Measurements from ENCODE around the gene MTMR2. TPM values are rescaled to one million over a fixed set of nuclear protein-coding genes. Genes with fewer than 3 reads are reported as not detected.

MTMR2 gene
- total and polyA plus RNA-seq, 9 of the 15 experiments (the other 6 are each of a cell fraction or from before 2014, with no cell fraction given), result 12.6 to 35.8 (median 25.2) TPM

DNA sequence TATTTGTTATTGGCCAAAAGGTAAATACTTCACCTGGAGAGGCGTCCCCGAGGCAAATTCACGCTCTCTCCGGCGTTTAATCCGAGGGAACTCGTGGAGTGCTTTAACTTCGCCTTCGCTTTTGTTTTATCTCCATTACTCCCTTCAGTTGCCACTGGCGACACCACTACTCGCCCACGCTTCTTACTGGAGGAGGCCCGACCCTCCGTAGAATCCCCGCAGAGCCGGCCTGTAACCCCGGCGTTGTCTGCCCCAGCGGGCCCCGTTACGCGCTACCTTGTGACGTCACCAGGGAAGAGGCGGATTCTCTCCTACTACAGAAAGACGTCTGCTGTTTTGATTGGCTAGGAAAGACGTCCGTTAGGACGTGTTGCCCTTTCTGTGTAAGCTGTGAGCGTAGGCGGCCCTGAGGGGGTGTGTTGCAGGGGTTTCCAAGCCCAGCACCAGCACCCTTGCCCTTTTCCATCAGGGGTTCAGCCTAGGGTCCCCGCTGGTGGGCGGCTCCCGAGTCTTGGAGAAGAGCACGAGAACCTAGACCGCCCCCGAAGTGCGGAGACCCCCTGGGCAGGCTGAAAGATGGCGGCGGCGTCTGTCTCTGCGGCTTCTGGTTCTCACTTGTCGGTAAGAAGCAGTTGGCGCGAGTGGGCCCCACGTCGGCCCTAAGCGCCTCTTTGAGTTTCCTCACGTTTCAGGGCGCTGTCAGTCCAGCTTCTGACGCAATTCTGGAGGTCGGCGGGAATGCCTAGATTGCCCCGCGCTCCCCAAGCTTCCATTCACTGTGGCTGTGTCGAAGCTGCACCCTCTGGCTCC, 133.6 kb downstream of the MTMR2 start, which contains the start of gene CEP57 (continued):
- TF ChIP-seq SRSF1 (IDR thresholded peaks at IDR 0.05; ENCODE audit: low read depth, low read length) (no peak), ARID3B (CRISPR knock-in tag; IDR thresholded peaks at IDR 0.05; ENCODE audit: borderline replicate concordance) (0 out of 2 replicates have a peak, but pooled peaks have one; percentile 26), ZNF583 (CRISPR knock-in tag; IDR thresholded peaks at IDR 0.05) (no peak), CHD1 (IDR thresholded peaks at IDR 0.05; ENCODE audit: low read length) (peak; percentile 88), CREB3 (tag; conservative IDR thresholded peaks at IDR 0.05; ENCODE audit: low read depth) (0 out of 2 replicates have a peak, but pooled peaks have one; percentile 24), ZFP1 (CRISPR knock-in tag; IDR thresholded peaks at IDR 0.05) (no peak), ZC3H8 (IDR thresholded peaks at IDR 0.05) (no peak), ATF4 (CRISPR knock-in tag; IDR thresholded peaks at IDR 0.05) (no peak; the same call in 1 of the 2 replicates), ETS2 (tag; IDR thresholded peaks at IDR 0.05; ENCODE audit: borderline replicate concordance, poor library complexity, severe bottlenecking) (no peak), POLR2H (tag; IDR thresholded peaks at IDR 0.05; ENCODE audit: low read depth) (peak; percentile 88), RBM34 (IDR thresholded peaks at IDR 0.05; ENCODE audit: borderline replicate concordance, insufficient read depth, low read length) (no peak), NEUROD1 (IDR thresholded peaks at IDR 0.05; ENCODE audit: borderline replicate concordance, low read depth, low read length, partially characterized antibody) (peak; percentile 62), FOXP1 (CRISPR knock-in tag; IDR thresholded peaks at IDR 0.05) (no peak), EP400 (IDR thresholded peaks at IDR 0.05) (peak; percentile 86)
- TF ChIP-seq, protein P1, sequence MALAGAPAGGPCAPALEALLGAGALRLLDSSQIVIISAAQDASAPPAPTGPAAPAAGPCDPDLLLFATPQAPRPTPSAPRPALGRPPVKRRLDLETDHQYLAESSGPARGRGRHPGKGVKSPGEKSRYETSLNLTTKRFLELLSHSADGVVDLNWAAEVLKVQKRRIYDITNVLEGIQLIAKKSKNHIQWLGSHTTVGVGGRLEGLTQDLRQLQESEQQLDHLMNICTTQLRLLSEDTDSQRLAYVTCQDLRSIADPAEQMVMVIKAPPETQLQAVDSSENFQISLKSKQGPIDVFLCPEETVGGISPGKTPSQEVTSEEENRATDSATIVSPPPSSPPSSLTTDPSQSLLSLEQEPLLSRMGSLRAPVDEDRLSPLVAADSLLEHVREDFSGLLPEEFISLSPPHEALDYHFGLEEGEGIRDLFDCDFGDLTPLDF (CRISPR knock-in tag; IDR thresholded peaks at IDR 0.05), result peak; percentile 76; the same call in 1 of the 2 replicates
- TF ChIP-seq, protein P2, sequence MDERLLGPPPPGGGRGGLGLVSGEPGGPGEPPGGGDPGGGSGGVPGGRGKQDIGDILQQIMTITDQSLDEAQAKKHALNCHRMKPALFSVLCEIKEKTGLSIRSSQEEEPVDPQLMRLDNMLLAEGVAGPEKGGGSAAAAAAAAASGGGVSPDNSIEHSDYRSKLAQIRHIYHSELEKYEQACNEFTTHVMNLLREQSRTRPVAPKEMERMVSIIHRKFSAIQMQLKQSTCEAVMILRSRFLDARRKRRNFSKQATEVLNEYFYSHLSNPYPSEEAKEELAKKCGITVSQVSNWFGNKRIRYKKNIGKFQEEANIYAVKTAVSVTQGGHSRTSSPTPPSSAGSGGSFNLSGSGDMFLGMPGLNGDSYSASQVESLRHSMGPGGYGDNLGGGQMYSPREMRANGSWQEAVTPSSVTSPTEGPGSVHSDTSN (CRISPR knock-in tag; IDR thresholded peaks at IDR 0.05; ENCODE audit: low read depth), result peak; percentile 65
- TF ChIP-seq, protein P2 (tag; conservative IDR thresholded peaks at IDR 0.05; ENCODE audit: low read depth), result peak; percentile 96
